Measurements from ENCODE around the gene ING2. TPM values are rescaled to one million over a fixed set of nuclear protein-coding genes. Genes with fewer than 3 reads are reported as not detected.

The ING2 gene
- total and polyA plus RNA-seq, 10 of the 15 experiments (the other 5 are each of a cell fraction or from before 2014, with no cell fraction given): 3.3 to 16.1 (median 10.9) TPM

Other genes with a start within 250 kb of the ING2 start
- gene CLDN22, start 184.8 kb upstream of the ING2 start, total RNA-seq (2014; rRNA removed): not detected in 2 replicates
- not detected in 2 replicates for gene CLDN22, start 184.8 kb upstream of the ING2 start, total RNA-seq (2014; rRNA removed; fragmentation: Illumina TruSeq; extraction: Trizol)
- not detected in 2 replicates for gene CLDN22, start 184.8 kb upstream of the ING2 start, total RNA-seq (2021)
- gene CLDN22, start 184.8 kb upstream of the ING2 start, polyA plus RNA-seq (2011; rRNA removed): not detected in 2 replicates
- not detected in 2 replicates for gene CLDN22, start 184.8 kb upstream of the ING2 start, polyA plus RNA-seq (2014; fragmentation: Illumina TruSeq; extraction: Trizol)
- gene CLDN22, start 184.8 kb upstream of the ING2 start, polyA plus RNA-seq (2014; fragmentation: Nextera tagmentation; extraction: Ambion mirVana): not detected
- not detected in 2 replicates for gene CLDN22, start 184.8 kb upstream of the ING2 start, polyA plus RNA-seq (2014; rRNA removed)
- gene CLDN22, start 184.8 kb upstream of the ING2 start, polyA plus RNA-seq (2016; fragmentation: Nextera tagmentation; extraction: Ambion mirVana): not detected
- not detected in 2 replicates for gene CLDN24, start 182.6 kb upstream of the ING2 start, total RNA-seq (2014; rRNA removed)
- not detected in 2 replicates for gene CLDN24, start 182.6 kb upstream of the ING2 start, total RNA-seq (2014; rRNA removed; fragmentation: Illumina TruSeq; extraction: Trizol)
- gene CLDN24, start 182.6 kb upstream of the ING2 start, total RNA-seq (2021): not detected in 2 replicates
- gene CLDN24, start 182.6 kb upstream of the ING2 start, polyA plus RNA-seq (2011; rRNA removed): not detected in 2 replicates
- gene CLDN24, start 182.6 kb upstream of the ING2 start, polyA plus RNA-seq (2014; fragmentation: Illumina TruSeq; extraction: Trizol): not detected in 2 replicates
- gene CLDN24, start 182.6 kb upstream of the ING2 start, polyA plus RNA-seq (2014; fragmentation: Nextera tagmentation; extraction: Ambion mirVana): not detected
- not detected in 2 replicates for gene CLDN24, start 182.6 kb upstream of the ING2 start, polyA plus RNA-seq (2014; rRNA removed)
- gene CLDN24, start 182.6 kb upstream of the ING2 start, polyA plus RNA-seq (2016; fragmentation: Nextera tagmentation; extraction: Ambion mirVana): not detected
- 16.0 and 18.5 TPM in 2 replicates for gene CDKN2AIP, start 60.4 kb upstream of the ING2 start, total RNA-seq (2014; rRNA removed)
- gene CDKN2AIP, start 60.4 kb upstream of the ING2 start, total RNA-seq (2014; rRNA removed; fragmentation: Illumina TruSeq; extraction: Trizol): 14.1 and 15.3 TPM in 2 replicates
- gene CDKN2AIP, start 60.4 kb upstream of the ING2 start, total RNA-seq (2021): 16.4 and 17.9 TPM in 2 replicates
- 13.8 and 19.6 TPM in 2 replicates for gene CDKN2AIP, start 60.4 kb upstream of the ING2 start, polyA plus RNA-seq (2011; rRNA removed)
- gene CDKN2AIP, start 60.4 kb upstream of the ING2 start, polyA plus RNA-seq (2014; fragmentation: Illumina TruSeq; extraction: Trizol): 15.9 and 20.5 TPM in 2 replicates
- gene CDKN2AIP, start 60.4 kb upstream of the ING2 start, polyA plus RNA-seq (2014; fragmentation: Nextera tagmentation; extraction: Ambion mirVana): 1 to 10 TPM; 6.0 to 9.6 TPM
- 13.0 and 17.4 TPM in 2 replicates for gene CDKN2AIP, start 60.4 kb upstream of the ING2 start, polyA plus RNA-seq (2014; rRNA removed)
- 10 to 100 TPM; 22.0 to 22.7 TPM for gene CDKN2AIP, start 60.4 kb upstream of the ING2 start, polyA plus RNA-seq (2016; fragmentation: Nextera tagmentation; extraction: Ambion mirVana)
- gene RWDD4, start 154.1 kb downstream of the ING2 start, total RNA-seq (2014; rRNA removed): 21.8 and 23.9 TPM in 2 replicates
- gene RWDD4, start 154.1 kb downstream of the ING2 start, total RNA-seq (2014; rRNA removed; fragmentation: Illumina TruSeq; extraction: Trizol): 23.1 and 23.6 TPM in 2 replicates
- gene RWDD4, start 154.1 kb downstream of the ING2 start, total RNA-seq (2021): 18.6 TPM in 2 replicates
- 19.2 and 26.2 TPM in 2 replicates for gene RWDD4, start 154.1 kb downstream of the ING2 start, polyA plus RNA-seq (2011; rRNA removed)
- gene RWDD4, start 154.1 kb downstream of the ING2 start, polyA plus RNA-seq (2014; fragmentation: Illumina TruSeq; extraction: Trizol): 20.7 and 30.5 TPM in 2 replicates
- gene RWDD4, start 154.1 kb downstream of the ING2 start, polyA plus RNA-seq (2014; fragmentation: Nextera tagmentation; extraction: Ambion mirVana): 10 to 100 TPM; 11.2 to 12.2 TPM
- gene RWDD4, start 154.1 kb downstream of the ING2 start, polyA plus RNA-seq (2014; rRNA removed): 15.3 and 15.8 TPM in 2 replicates
- 10 to 100 TPM; 36.3 to 37.8 TPM for gene RWDD4, start 154.1 kb downstream of the ING2 start, polyA plus RNA-seq (2016; fragmentation: Nextera tagmentation; extraction: Ambion mirVana)
- gene TRAPPC11, start 154.2 kb downstream of the ING2 start, total RNA-seq (2014; rRNA removed): 22.4 and 31.4 TPM in 2 replicates
- 28.1 and 28.8 TPM in 2 replicates for gene TRAPPC11, start 154.2 kb downstream of the ING2 start, total RNA-seq (2014; rRNA removed; fragmentation: Illumina TruSeq; extraction: Trizol)
- 24.5 and 26.2 TPM in 2 replicates for gene TRAPPC11, start 154.2 kb downstream of the ING2 start, total RNA-seq (2021)
- 40.5 and 59.9 TPM in 2 replicates for gene TRAPPC11, start 154.2 kb downstream of the ING2 start, polyA plus RNA-seq (2011; rRNA removed)
- gene TRAPPC11, start 154.2 kb downstream of the ING2 start, polyA plus RNA-seq (2014; fragmentation: Illumina TruSeq; extraction: Trizol): 36.1 and 40.5 TPM in 2 replicates
- 1 to 10 TPM; 7.3 to 10.0 TPM for gene TRAPPC11, start 154.2 kb downstream of the ING2 start, polyA plus RNA-seq (2014; fragmentation: Nextera tagmentation; extraction: Ambion mirVana)
- gene TRAPPC11, start 154.2 kb downstream of the ING2 start, polyA plus RNA-seq (2014; rRNA removed): 17.7 and 20.4 TPM in 2 replicates
- gene TRAPPC11, start 154.2 kb downstream of the ING2 start, polyA plus RNA-seq (2016; fragmentation: Nextera tagmentation; extraction: Ambion mirVana): 10 to 100 TPM; 20.0 to 22.2 TPM